Hematopoietic multipotent progenitor cell (in vitro differentiated cells): ENCODE data around the gene DNAH2. TPM values are rescaled to one million over a fixed set of nuclear protein-coding genes. Genes with fewer than 3 reads are reported as not detected.

Source experiments
- DNase-seq, 3 donors: peaks; one replicate each; pipeline ENCODE4 v3.0.0-alpha.2; 2011 to 2015; ENCODE audit warnings: low read depth in 2 of 3, low spot score in 2 of 3
- total RNA-seq: library from RNA; depleted of rRNA; stranded (reverse); fragments of >200 nt; gene quantifications from one replicate; pipeline ENCODE4 v1.2.3, GENCODE V29; 2012

DNAH2 gene
- total RNA-seq, 1 donor, result under 0.01 TPM

DNA sequence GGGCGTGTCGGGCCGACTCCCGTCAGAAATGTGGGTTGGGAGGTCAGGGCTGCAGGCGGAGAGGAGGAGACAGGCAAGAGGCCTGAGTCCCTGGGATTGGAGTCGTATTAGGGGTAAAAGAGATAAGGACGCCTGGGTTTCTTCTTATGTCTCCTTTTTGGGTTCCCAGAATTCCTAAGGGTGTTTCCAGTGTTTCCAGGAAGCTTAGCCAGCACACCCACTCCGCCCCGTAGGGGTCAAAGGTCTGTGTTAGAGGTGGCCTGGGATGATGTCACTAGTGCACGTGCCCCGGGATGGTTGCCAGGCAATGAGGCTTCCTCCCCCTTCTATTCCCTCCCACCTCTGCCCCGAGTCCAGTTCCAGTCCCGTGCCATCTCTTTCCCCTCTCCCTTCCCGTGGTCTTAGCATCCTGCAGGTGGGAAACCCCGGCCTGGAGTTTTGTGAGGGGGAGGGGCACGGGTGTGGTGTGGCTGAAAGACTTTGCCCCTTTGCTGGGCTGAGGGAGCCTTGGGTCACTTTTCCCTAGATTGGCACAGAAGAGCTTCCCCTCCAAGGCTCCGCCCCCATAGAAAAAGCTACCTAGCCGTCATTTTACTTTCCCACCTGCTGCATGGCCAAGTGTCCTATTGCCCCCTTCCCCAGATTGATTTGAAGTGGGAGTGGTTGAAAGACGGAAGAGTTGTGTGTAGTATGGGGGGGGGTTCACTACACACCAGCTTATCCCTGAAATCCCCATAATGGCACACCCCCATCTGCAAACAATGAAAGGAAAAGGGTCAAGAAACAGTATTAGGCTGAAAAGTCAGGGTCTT lies 119.3 kb downstream of the DNAH2 start:
- peak in 2 of 3 donors; percentile 88 to 93 for DNase-seq

DNA sequence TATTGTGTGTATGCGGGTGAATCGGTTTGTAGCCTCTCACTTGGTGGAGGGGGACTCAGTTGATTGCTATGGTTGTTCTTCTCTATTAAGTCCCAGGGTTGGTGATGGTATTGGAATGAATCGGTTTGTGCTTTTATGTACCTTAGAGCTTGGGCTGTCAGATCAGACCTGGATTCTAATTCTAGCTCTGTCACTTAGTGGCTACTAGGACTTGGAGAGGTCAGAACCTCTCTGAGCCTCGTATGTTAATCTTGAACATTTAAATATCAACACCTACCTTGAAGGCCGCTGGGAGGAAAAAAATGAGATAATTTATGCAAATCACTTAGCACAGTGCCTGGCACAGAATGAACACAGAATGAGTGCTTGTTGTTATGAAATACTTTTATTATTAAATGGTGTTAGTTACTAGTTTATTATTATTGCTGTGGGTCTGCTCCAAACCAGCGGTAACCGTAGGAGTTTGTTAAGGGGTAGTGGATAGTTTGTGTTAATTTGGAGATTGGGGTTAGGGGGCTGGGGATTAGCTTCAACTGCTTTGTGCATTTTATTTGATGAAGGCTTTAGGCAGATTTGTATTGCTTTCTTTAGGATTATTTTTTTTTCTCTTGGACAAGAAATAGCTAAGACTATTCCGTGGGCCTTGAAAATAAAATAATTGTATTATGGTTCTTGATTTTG lies 120.0 kb downstream of the DNAH2 start:
- no peak for DNase-seq

DNA sequence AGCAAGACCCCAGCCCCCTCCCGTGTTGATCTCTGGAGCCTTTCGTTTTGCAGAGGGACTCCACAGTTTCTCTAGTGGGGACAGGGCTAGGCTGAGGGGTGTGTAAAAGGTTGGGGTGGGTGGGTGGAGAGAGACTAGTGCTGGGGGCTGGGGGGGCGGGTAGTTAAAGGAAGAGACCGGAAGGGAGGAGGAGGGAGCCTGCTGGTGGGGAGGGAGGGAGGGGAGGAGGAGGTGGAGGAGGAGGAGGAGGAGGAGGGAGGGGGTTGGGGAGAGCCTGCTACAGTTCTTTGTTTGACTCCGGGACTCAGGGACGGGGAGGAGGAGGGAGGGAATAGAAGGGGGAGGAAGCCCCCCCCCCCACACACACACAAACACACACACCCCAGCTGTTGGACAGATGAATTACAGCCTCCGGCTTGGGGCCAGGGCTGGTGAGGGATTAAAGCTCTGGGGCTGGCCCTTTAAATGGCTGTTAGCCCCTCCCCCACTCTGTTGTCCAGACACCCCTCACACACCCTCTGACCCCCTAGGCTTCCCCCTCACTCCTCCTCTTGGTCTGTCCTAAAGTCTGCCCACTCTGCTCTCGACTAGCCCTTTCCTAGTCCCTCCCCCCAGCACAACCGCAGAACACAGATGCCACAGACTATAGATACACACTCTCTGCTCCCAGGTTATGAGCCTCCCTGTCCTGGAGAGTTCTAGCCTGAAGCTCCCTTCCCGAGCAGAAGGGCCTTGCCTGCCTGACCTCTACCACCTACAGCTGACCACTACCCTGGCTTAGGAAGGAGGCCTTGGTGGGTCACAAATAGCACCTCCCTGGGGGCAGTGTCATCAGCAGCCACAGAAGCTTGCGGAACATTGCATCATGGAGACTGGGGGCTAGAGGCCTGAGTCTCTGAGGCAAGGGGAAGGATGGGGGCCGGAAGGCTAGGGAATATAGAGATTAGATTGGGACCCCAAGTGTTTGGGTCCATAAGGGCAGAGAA lies 120.8 kb downstream of the DNAH2 start:
- DNase-seq, result peak in 2 of 3 donors; percentile 64 to 78

DNA sequence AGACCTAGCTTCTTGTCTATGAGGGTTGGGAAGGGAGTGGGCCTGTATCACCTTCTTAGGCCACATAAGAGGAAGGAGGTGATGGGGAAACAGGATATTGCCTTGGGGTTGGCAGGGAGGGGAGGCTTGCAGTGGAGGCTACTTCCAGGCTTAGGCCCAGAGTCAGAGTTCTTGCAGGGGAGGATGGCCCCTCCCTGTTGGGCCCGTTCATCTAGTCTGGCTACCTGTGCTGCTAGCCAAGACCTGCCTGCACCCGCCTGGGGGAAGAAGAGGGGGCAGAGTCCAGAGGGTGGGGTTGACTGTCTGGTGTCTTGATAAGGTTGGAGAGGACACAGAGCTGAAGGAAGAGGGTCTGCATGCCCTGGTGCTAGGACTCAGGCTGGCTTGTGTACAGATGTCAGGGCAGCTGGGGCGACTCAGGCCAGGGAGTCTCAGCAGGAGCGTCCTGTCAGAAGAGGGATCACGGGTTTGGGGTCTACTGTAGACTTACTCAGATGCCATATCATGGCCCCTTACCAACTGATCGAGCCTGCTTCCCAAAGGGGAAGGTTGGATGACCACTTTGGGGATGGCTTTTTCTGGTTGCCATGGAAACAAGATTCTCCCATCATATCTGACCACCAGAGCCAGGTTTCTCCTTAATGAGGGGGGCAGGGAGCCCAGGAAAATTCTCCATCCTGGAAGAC lies 121.8 kb downstream of the DNAH2 start:
- peak in 1 of 3 donors; percentile 12 for DNase-seq

DNA sequence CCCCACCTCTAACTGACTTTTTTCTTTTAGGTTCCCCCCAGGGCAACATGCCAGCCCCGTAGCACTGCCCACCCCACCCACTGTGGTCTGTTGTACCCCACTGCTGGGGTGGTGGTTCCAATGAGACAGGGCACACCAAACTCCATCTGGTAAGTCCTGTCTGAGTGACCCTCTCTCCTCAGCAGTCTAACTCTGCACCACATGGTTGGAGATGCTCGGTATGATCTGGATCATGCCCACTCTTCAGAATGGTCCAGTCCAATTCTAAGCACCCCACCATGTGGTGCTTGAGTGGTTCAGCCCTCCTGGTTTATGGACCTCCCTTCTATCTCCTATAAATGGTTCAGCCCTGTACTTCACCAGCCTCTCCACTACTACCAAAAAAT lies 122.3 kb downstream of the DNAH2 start:
- peak in 2 of 3 donors; percentile 40 to 52 for DNase-seq

DNA sequence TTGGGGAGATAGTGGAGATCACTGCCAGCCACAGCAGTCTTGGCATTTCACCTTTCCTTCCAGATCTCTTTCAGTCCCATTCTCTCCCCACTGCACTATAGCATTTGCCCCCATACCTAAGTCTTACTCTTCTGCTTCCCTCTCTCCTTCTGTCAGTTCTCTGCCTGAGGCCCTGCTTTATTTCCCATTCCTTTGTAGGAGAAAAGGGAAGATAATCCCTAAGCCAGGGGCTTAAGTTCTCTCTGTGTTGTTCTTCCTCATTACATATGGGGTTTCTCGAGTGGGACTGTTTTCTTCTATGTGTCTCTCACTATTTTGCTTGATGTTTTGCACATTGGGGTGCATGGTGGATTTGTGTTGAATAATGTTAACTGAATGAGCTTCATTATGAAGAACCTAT lies 122.9 kb downstream of the DNAH2 start:
- DNase-seq, result no peak

DNA sequence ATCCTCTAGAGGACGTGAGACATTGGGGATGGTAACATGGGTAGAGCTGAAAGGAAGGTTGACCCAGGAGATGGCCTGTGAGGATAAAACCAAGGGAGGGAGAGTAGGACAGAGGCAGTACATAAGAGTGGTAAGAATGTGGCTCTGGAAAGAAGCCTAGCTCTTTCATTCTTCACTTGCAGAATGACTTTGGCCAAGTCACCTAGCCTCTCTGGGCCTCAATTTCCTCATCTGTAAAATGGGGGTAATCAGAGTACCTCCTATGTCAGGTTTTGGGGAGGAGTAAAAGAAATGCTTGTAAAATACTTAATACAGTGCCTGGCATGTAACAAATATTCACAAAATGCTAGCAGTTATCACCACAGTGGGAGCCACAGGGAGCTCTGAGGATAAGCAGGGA lies 123.3 kb downstream of the DNAH2 start:
- no peak for DNase-seq

DNA sequence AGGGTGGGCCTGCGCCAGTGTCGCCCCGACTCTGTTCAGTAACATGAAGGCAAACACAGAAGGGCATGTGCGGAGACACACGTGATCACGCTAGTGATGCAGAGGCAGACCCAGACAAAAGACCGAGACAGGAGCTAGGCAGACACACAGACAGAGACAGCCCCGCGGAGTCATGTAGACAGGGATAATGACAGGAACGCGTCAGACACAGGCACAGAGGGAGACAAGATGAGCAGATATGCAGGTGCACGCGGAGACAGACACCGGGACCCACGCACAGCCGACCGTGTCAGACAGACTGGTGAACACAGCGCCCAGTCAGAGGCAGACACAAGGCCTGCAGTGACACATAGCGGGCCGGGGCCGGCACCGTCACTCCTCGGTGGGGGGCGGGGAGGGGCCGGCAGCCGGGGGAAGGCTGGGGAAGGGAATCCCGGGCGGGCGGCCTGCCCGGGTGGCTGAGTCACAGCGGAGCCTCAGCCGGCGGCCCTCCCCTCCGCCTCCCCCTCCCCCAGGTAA lies 123.9 kb downstream of the DNAH2 start:
- DNase-seq, result peak in 2 of 3 donors; percentile 86 to 88

DNA sequence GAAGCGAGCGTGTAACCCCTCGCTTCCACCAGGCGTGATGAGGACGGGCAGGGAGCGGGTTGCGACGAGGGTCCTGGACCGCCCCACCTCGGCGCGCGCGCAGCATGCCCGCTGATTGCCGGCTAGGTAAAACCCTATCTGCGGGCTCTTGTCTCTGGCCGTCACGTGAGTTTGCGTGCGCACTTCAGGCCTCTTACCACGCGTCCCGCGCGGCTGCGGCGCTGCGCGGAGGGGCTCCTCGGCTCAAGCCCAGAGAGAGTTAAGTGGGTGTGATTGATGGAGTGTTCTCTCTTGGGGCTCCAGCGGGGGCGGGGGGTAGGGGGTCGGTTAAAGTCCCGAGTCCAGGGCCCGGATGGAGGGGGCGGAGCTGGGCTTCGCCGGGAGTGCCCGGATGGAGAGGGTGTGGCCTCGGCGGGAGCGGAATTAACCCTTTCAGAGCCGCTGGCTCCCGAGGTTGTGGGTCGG lies 124.4 kb downstream of the DNAH2 start:
- peak in 2 of 3 donors; percentile 89 to 92 for DNase-seq

DNA sequence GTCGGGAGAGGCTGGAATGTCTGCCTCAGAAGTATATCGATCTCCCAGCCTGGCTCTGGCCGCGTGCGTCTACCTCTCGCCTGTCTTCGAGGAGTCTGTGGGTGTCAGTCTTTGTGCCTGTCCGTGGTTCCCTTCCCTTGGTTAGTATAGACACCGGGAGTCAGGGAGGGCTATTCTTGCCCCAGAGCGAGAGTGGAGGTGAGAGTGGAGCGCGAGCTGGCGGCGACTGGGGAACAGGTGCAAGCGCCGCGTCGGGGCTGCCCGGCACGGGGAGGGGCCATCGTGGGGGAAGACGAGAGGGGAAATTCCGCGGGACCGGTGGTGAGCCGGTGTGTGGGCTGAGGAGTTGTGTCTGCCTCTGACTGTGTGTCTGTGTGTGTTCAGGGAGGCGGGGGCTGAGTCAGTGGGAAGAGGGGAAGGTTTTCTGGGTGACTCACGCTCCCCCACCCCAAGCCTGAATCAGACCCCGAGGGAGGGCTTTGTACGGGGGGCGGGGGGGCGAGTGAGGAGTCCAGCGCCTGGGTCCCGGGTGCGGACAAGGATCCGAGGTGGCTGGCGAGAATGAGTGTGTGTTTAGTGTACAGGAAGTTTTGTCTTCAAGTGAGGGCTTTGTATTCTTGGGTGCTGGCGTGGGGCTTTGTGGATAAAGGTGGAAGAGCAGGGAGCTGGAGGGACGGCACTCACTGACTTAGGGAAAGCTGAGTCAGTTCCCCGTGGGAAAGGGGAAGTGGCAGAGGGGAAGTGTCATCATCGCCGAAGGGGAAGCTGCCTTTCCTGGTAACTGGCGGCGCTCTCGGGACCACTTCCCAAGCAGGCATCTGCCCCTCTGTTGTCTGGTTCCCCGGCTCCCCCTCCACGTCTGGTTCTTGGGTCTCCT lies 125.1 kb downstream of the DNAH2 start:
- DNase-seq, result peak; percentile 90 to 96 (median 93)

DNA sequence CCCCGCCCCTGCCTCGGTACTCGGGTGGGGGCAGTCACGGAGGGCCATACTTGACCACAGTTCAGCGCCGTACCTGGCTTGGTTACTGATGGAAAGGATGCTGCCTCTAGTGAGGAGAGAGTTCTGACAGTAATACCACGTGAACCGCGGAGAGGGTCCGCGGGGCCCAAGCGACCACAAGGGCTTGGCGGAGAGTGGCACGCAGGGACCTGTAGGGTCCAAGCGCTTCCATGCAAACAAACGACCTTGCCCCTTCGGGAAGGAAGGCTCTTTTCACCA lies 125.7 kb downstream of the DNAH2 start:
- peak in 1 of 3 donors; percentile 46 for DNase-seq

DNA sequence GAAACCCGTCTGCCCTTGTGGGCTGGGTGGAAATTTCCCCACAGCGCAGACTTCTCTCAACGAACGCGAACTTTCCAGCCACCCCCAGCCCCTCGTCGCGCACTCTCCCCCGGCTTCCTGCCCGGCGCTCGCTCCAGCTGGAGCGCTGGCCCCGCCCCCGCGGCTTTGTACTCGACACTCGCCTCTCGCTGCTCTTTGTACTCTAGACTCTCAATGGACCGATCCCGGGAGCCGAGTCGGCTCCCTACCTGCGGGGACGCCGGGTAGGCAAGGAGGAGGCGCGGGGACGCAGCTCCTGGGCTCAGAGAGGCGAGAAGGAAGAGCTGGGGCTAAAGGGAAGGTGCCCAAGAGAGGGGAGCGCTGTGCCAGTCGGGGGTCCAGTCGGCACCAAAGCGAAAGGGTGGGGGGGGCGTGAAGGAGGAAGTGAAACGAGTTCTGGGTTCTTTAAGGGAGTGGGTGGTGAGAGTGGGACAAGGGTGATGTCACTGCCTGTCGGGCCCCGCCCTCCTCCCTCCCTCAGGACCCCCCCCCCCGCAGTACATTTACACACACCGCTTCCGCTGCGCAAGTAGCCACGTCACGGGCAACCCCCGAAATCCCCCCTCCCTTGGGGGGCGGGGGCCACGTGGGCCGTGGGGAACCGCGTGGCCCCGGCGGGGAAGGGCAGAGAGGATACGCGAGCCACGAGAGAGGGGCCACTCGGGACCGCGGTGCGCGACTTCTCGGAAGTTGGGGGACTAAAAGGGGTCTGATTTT lies 126.2 kb downstream of the DNAH2 start:
- peak; percentile 89 to 93 (median 93) for DNase-seq

DNA sequence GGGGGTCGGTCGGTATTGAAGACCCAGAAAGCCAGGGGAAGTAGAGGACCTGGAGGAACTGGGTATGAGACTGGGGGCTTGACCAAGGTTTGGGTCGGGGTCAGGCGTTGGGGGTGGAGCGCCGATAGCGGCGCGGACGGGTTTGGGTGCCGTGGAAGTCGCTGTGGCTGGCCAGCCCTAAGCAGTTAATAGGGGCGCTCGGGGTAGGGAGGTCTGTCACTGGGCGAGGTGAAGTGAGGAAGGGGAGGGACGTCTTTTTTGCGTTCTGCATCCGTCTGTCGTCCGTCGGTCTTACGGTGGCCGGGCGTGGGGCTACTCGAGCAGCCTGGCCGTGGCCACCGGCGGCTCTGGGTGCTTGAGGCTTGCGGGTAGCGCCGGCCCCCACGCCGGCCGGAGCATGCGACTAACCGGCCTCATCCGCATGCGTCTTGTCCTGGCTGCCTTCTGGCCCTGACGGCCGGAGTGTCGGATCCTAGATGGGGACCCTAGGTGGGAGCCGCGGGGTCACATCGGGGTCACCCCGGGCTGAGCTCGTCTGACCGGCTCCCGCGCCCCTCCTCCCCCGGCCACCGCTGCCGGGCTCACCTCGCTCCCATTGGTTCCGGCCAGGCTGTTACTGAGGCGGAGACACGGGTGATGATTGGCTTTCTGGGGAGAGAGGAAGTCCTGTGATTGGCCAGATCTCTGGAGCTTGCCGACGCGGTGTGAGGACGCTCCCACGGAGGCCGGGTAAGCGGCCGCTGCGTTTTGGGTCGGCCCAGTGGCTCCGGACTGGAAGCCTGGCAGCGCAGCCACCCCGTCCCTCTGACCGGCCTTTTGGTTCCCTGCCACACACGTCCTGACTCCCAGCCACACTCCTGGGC lies 127.0 kb downstream of the DNAH2 start:
- peak; percentile 57 to 94 (median 87) for DNase-seq

DNA sequence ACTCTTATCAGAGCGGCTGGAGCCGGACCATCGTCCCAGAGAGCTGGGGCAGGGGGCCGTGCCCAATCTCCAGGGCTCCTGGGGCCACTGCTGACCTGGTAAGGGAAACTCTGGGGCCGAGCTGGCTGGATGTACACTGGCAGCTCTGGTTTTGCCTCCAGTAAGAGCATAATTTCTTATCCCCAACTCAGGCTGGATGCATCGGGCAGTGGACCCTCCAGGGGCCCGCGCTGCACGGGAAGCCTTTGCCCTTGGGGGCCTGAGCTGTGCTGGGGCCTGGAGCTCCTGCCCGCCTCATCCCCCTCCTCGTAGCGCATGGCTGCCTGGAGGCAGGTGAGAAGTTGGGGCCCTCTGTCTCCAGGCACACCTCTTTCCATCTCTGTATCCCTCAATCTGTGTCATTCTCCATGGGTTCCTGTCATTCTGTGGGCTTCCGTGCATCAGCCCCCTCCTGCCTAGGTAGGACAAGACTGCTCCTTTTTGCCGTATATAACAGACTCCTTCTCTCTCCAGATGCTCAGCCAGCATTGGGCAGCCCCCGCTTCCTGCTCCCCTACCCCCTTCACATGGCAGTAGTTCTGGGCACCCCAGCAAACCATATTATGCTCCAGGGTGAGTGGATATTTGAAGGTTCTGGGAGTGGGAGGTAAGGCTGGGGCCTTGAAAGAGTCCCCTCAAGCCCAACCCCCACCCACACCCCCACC lies 128.0 kb downstream of the DNAH2 start:
- no peak for DNase-seq

DNA sequence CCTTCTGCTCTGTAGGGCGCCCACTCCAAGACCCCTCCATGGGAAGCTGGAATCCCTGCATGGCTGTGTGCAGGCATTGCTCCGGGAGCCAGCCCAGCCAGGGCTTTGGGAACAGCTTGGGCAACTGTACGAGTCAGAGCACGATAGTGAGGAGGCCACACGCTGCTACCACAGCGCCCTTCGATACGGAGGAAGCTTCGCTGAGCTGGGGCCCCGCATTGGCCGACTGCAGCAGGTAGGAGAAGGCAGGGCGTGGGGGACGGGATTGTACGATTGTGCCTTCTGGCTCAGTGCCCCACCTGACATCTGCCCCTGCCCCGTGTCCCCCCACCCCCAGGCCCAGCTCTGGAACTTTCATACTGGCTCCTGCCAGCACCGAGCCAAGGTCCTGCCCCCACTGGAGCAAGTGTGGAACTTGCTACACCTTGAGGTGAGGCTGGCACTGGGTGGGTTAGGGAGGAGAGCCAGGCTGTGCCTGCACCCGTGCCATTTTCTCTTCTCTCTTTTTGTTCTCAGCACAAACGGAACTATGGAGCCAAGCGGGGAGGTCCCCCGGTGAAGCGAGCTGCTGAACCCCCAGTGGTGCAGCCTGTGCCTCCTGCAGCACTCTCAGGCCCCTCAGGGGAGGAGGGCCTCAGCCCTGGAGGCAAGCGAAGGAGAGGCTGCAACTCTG lies 128.7 kb downstream of the DNAH2 start:
- no peak for DNase-seq
